ENCODE results near the gene KMT5B.

Gene KMT5B

DNA sequence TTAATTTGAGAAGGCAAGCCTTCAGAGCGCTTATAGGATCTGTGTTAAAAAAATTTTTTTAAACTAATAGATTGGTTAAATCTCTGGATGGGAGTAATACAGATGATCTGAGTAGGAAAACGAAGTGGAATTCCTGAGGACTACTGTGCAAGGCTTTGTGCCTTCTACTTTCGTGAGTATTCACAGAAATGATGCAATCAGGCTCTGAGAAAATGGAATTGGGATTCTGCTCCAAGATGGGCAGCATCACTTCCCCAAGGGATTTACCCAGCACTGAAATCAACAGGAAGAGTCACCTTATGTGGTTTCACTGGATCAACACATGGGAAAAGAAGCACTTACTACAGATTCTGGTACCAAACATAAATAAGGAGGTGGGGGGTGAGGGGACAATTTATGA, 12.5 kb downstream of the KMT5B start:
- DNase-seq (ENCODE audit: low spot score) = no peak
- TF ChIP-seq, protein P1, sequence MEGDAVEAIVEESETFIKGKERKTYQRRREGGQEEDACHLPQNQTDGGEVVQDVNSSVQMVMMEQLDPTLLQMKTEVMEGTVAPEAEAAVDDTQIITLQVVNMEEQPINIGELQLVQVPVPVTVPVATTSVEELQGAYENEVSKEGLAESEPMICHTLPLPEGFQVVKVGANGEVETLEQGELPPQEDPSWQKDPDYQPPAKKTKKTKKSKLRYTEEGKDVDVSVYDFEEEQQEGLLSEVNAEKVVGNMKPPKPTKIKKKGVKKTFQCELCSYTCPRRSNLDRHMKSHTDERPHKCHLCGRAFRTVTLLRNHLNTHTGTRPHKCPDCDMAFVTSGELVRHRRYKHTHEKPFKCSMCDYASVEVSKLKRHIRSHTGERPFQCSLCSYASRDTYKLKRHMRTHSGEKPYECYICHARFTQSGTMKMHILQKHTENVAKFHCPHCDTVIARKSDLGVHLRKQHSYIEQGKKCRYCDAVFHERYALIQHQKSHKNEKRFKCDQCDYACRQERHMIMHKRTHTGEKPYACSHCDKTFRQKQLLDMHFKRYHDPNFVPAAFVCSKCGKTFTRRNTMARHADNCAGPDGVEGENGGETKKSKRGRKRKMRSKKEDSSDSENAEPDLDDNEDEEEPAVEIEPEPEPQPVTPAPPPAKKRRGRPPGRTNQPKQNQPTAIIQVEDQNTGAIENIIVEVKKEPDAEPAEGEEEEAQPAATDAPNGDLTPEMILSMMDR (IDR thresholded peaks at IDR 0.05; ENCODE audit: extremely low read depth, insufficient read depth, missing control alignments) = no peak
- in situ Hi-C loops (cut with MboI; ENCODE audit: low pct_unique_long_range_greater_than_20kb, low sequenced_read_pairs, unreplicated experiment) = no loop called here

DNA sequence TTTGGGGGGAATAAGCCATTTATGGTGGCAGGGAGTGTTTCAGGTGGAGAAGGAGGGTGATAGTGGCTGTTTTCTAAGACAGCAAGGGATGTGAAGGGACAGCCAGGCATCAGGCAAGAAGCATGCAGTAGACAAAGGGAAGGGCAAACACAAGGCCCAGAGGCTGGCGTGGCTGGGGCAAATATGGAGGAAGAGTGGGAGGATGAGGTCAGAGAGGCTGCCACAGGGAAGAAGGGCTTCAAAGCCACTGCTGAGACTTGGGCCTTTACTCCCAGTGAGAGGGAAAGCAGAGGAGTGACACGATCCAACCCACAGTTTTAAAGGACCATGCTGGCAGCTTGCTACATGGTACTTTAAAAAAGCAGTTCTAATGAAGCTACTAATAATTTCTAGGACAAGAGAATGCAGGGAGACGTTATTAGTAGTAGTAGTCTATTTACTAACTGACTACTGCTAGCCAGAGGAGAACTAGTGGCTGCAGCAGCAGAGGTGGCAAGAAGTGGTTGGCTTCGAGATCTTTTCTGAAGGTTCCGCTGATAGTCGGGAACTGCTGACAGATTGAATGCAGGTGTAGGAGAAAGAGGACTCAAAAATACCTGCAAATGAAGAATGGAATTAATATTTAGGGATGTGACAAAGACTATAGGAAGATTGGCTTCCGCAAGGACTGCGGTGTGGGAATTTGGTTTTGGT, 13.7 kb downstream of the KMT5B start:
- TF ChIP-seq, protein P1 (IDR thresholded peaks at IDR 0.05; ENCODE audit: extremely low read depth, insufficient read depth, missing control alignments) = no peak
- no peak for DNase-seq (ENCODE audit: low spot score)
- in situ Hi-C loops (cut with MboI; ENCODE audit: low pct_unique_long_range_greater_than_20kb, low sequenced_read_pairs, unreplicated experiment) = no loop called here

- TF ChIP-seq, protein P1 (IDR thresholded peaks at IDR 0.05; ENCODE audit: extremely low read depth, insufficient read depth, missing control alignments) = no peak
- DNase-seq (ENCODE audit: low spot score) = no peak
- in situ Hi-C loops (cut with MboI; ENCODE audit: low pct_unique_long_range_greater_than_20kb, low sequenced_read_pairs, unreplicated experiment) = no loop called here
These were observed 16.9 kb downstream of the KMT5B start for GRCh38 chr11:68196219-68196618.

DNA sequence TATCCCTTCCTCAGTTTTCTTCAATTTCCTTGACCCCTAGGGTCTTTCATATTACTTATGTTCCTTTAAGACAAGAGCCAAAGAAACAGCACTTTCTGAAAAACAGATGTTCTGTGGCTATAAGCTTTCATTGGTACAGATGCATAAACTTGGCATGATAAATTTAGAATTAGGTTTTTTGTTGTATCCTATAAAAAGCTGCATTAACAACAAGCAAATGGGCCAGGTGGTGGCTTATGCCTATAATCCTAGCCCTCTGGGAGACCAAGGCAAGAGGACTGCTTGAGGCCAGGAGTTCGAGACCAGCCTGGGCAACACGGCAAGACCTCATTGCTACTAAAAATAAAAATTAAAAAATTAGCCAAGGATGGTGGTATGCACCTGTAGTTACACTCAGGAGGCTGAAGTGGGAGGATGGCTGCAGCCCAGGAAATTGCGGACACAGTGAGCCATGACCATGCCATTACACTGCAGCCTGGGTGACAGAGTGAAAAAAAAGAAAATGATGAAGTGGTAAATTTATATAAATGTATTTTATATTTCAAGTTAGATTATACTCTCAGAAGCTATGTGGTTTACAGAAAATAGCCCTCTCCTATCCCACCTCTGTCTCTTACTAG, 18.3 kb downstream of the KMT5B start:
- no peak for DNase-seq (ENCODE audit: low spot score)
- in situ Hi-C loops (cut with MboI; ENCODE audit: low pct_unique_long_range_greater_than_20kb, low sequenced_read_pairs, unreplicated experiment) = no loop called here
- TF ChIP-seq, protein P1 (IDR thresholded peaks at IDR 0.05; ENCODE audit: extremely low read depth, insufficient read depth, missing control alignments) = no peak

- TF ChIP-seq, protein P1 (IDR thresholded peaks at IDR 0.05; ENCODE audit: extremely low read depth, insufficient read depth, missing control alignments) = no peak
- no peak for DNase-seq (ENCODE audit: low spot score)
- in situ Hi-C loops (cut with MboI; ENCODE audit: low pct_unique_long_range_greater_than_20kb, low sequenced_read_pairs, unreplicated experiment) = no loop called here
These were observed 20.1 kb downstream of the KMT5B start for GRCh38 chr11:68193018-68193417.

GRCh38 chr11:68191661-68192579, 21.2 kb downstream of the KMT5B start:
- in situ Hi-C loops (cut with MboI; ENCODE audit: low pct_unique_long_range_greater_than_20kb, low sequenced_read_pairs, unreplicated experiment) = no loop called here
- no peak for DNase-seq (ENCODE audit: low spot score)
- TF ChIP-seq, protein P1 (IDR thresholded peaks at IDR 0.05; ENCODE audit: extremely low read depth, insufficient read depth, missing control alignments) = no peak
